WTC11 (cell line): ENCODE results near the gene PSMD12. TPM values are rescaled to one million over a fixed set of nuclear protein-coding genes. Genes with fewer than 3 reads are reported as not detected.
A peak's percentile ranks its signal among the peaks of the same experiment; 100 is the strongest.

Source experiments
- ATAC-seq: fragments of 200-7000 bp; cut with Tn5 transposase; 2 replicates; pipeline ENCODE4 v1.10.0; 2021; ENCODE audit warnings: mild to moderate bottlenecking, moderate library complexity
- CTCF ChIA-PET: fragments of 300-600 bp; sonication (Branson Sonifier 250); formaldehyde crosslinking; loops from one replicate; lab custom pipeline; 2021; ENCODE audit warnings: antibody characterized with exemption; lab: Charles Lee
- POLR2A ChIA-PET: fragments of 350-600 bp; sonication (Branson Sonifier 250); formaldehyde crosslinking; loops from one replicate; lab custom pipeline; 2021; ENCODE audit warnings: antibody characterized with exemption; lab: Charles Lee
- DNase-seq: peaks from one replicate; pipeline ENCODE4 v3.0.0; 2021; ENCODE audit warnings: low spot score
- H3K27ac Mint-ChIP-seq: 2 replicates; pipeline ENCODE4 v1.8.0; 2021; ENCODE audit warnings: mixed read lengths
- H3K27me3 Mint-ChIP-seq: 2 replicates; pipeline ENCODE4 v1.8.0; 2021; ENCODE audit warnings: low read depth, mild to moderate bottlenecking, moderate library complexity, mixed read lengths
- H3K36me3 Mint-ChIP-seq: 2 replicates; pipeline ENCODE4 v1.8.0; 2021; ENCODE audit warnings: mixed read lengths
- H3K4me1 Mint-ChIP-seq: 2 replicates; pipeline ENCODE4 v1.8.0; 2022; ENCODE audit warnings: mixed read lengths
- H3K4me3 Mint-ChIP-seq: 2 replicates; pipeline ENCODE4 v1.8.0; 2021; ENCODE audit warnings: mild to moderate bottlenecking, moderate library complexity, mixed read lengths
- H3K9me3 Mint-ChIP-seq: 2 replicates; pipeline ENCODE4 v1.8.0; 2021; ENCODE audit warnings: mixed read lengths
- AFF4 ChIP-seq: sonication (generic); formaldehyde crosslinking; IDR thresholded peaks from 2 replicates; pipeline ENCODE4 v1.8.1; 2023; ENCODE audit warnings: mild to moderate bottlenecking, missing genetic modification reagents, borderline replicate concordance
- CREB1 ChIP-seq: sonication (generic); formaldehyde crosslinking; IDR thresholded peaks from 2 replicates; pipeline ENCODE4 v1.8.0; 2023; ENCODE audit warnings: mild to moderate bottlenecking, missing genetic modification reagents
- EMX1 ChIP-seq: fragments of 250-450 bp; sonication (Bioruptor Pico); IDR thresholded peaks from 2 replicates; pipeline ENCODE4 v1.8.0; 2021; ENCODE audit warnings: mild to moderate bottlenecking
- GTF2I ChIP-seq: fragments of 250-450 bp; sonication (Bioruptor Pico); conservative IDR thresholded peaks from 2 replicates; pipeline ENCODE4 v1.4.0; 2021; ENCODE audit warnings: mild to moderate bottlenecking
- IRF1 ChIP-seq: sonication (generic); formaldehyde crosslinking; IDR thresholded peaks from 2 replicates; pipeline ENCODE4 v1.8.0; 2023; ENCODE audit warnings: missing genetic modification reagents
- JAZF1 ChIP-seq: fragments of 250-450 bp; sonication (Bioruptor Pico); IDR thresholded peaks from 2 replicates; pipeline ENCODE4 v1.9.0; 2021; ENCODE audit warnings: moderate library complexity, mild to moderate bottlenecking, inconsistent platforms
- RELA ChIP-seq: sonication (generic); formaldehyde crosslinking; IDR thresholded peaks from 2 replicates; pipeline ENCODE4 v1.8.1; 2022; ENCODE audit warnings: missing genetic modification reagents, mild to moderate bottlenecking, borderline replicate concordance
- RORB ChIP-seq: fragments of 250-450 bp; sonication (Bioruptor Pico); IDR thresholded peaks from 2 replicates; pipeline ENCODE4 v1.9.0; 2021; ENCODE audit warnings: mild to moderate bottlenecking
- SMAD4 ChIP-seq: sonication (generic); formaldehyde crosslinking; IDR thresholded peaks from 2 replicates; pipeline ENCODE4 v1.8.0; 2022; ENCODE audit warnings: mild to moderate bottlenecking, missing genetic modification reagents
- TEAD1 ChIP-seq: sonication (generic); formaldehyde crosslinking; IDR thresholded peaks from 2 replicates; pipeline ENCODE4 v1.8.0; 2022; ENCODE audit warnings: mild to moderate bottlenecking, missing genetic modification reagents
- TP53 ChIP-seq: sonication (generic); formaldehyde crosslinking; IDR thresholded peaks from 2 replicates; pipeline ENCODE4 v1.8.1; 2023; ENCODE audit warnings: mild to moderate bottlenecking, missing genetic modification reagents
- ZBTB43 ChIP-seq: sonication (generic); formaldehyde crosslinking; IDR thresholded peaks from 2 replicates; pipeline ENCODE4 v1.8.1; 2023; ENCODE audit warnings: mild to moderate bottlenecking, missing genetic modification reagents
- ZNF396 ChIP-seq: fragments of 250-450 bp; sonication (Bioruptor Pico); IDR thresholded peaks from 2 replicates; pipeline ENCODE4 v1.8.0; 2021; ENCODE audit warnings: mild to moderate bottlenecking, moderate library complexity, borderline replicate concordance
- ZNF425 ChIP-seq: fragments of 250-450 bp; sonication (Bioruptor Pico); conservative IDR thresholded peaks from 2 replicates; pipeline ENCODE4 v1.9.0; 2021; ENCODE audit warnings: mild to moderate bottlenecking
- ZNF512 ChIP-seq: sonication (generic); formaldehyde crosslinking; IDR thresholded peaks from 2 replicates; pipeline ENCODE4 v1.8.1; 2022; ENCODE audit warnings: missing genetic modification reagents, borderline replicate concordance
- ZNF532 ChIP-seq: fragments of 250-450 bp; sonication (Bioruptor Pico); IDR thresholded peaks from 2 replicates; pipeline ENCODE4 v1.9.0; 2021; ENCODE audit warnings: mild to moderate bottlenecking, borderline replicate concordance
- ZNF671 ChIP-seq: fragments of 250-450 bp; sonication (Bioruptor Pico); IDR thresholded peaks from 2 replicates; pipeline ENCODE4 v1.8.0; 2021; ENCODE audit warnings: mild to moderate bottlenecking
- total RNA-seq: library from RNA; stranded (reverse); gene quantifications from 3 replicates; pipeline ENCODE4 v1.2.3, GENCODE V29; 2021

PSMD12 gene
- total RNA-seq, 1 experiment from 2014 or later, result 66.9 TPM

GRCh38 chr17:67353161-67353560, 13.2 kb downstream of the PSMD12 start:
- Mint-ChIP-seq H3K27ac (0 out of 2 replicates have a peak overlapping the region, but pooled peaks have one; percentile 92), H3K27me3 (no peaks in the 10 kb centered on the region), H3K4me3 (no peak overlapping the region)
- POLR2A ChIA-PET, result interaction anchor here (0.8 kb wide), 1 partner anchor 21 kb away, joined by 3 read pairs; no protein-coding TSS in a partner anchor
- TF ChIP-seq ZNF532 (CRISPR knock-in tag) (no peak), ZNF671 (CRISPR knock-in tag) (no peak), CREB1 (CRISPR knock-in tag) (no peak), IRF1 (no peak), RORB (CRISPR knock-in tag) (no peak), SMAD4 (CRISPR knock-in tag) (no peak), EMX1 (CRISPR knock-in tag) (no peak), RELA (CRISPR knock-in tag) (no peak), ZNF396 (CRISPR knock-in tag) (no peak), ZBTB43 (CRISPR knock-in tag) (no peak), TEAD1 (CRISPR knock-in tag) (no peak), AFF4 (CRISPR knock-in tag) (no peak), JAZF1 (CRISPR knock-in tag) (no peak), ZNF512 (CRISPR knock-in tag) (no peak), TP53 (CRISPR knock-in tag) (no peak), ZNF425 (CRISPR knock-in tag) (no peak), GTF2I (no peak)
- TF ChIP-seq, all 79 proteins: peak for 0
- CTCF ChIA-PET, result interaction anchor here (0.6 kb wide), 1 partner anchor 122 kb away, joined by 3 read pairs; no protein-coding TSS in a partner anchor
- H3K36me3 Mint-ChIP-seq, result peaks cover 55% of the 10 kb centered on the region
- peaks cover 29% of the 10 kb centered on the region for H3K4me1 Mint-ChIP-seq
- H3K9me3 Mint-ChIP-seq, result no peaks in the 10 kb centered on the region
- DNase-seq (no peak), ATAC-seq (peak; percentile 49)
